ENCODE measurements around the gene BASP1. TPM values are rescaled to one million over a fixed set of nuclear protein-coding genes. Genes with fewer than 3 reads are reported as not detected.
"Not testable (repeated sequence)": the region's sequence is repeated elsewhere in the genome, so short reads cannot be mapped to it uniquely, and the experiment has no call there.

The BASP1 gene
- total RNA-seq, 1 experiment from 2014 or later: 0.34 TPM

GRCh38 chr5:17306726-17307091 is 89.3 kb downstream of the BASP1 start:
- no peaks in the 10 kb centered on the region for H3K4me1 ChIP-seq (ENCODE audit: control insufficient read depth in 1 of 2, insufficient read depth in 2 of 2, low read length in 2 of 2)
- no peaks in the 10 kb centered on the region for H3K79me2 ChIP-seq (ENCODE audit: insufficient read depth, low read length)
- DNase-seq (ENCODE audit: low read depth, low spot score): no peak
- no peak overlapping the region for H2AFZ ChIP-seq (ENCODE audit: low read depth, low read length, poor library complexity, severe bottlenecking)
- intact Hi-C loops (cut with micrococcal nuclease): no loop called here
- POLR2A ChIA-PET: no interaction called here
- no peak overlapping the region for H3K27ac ChIP-seq (ENCODE audit: low read depth, low read length)
- no peaks in the 10 kb centered on the region for H3K9me2 ChIP-seq (ENCODE audit: insufficient read depth)
- H3K4me2 ChIP-seq (ENCODE audit: low read length): no peak overlapping the region
- no peak for ATAC-seq
- no peaks in the 10 kb centered on the region; a peak in 1 of 4 replicates for H3K9me3 ChIP-seq (ENCODE audit: control insufficient read depth in 1 of 2, insufficient read depth in 1 of 2, low read depth in 1 of 2, low read length in 2 of 2)
- BruUV-seq (replicated peaks): no TSS peak
- H3K9ac ChIP-seq (ENCODE audit: low read length): no peak overlapping the region
- RAD21 ChIA-PET (ENCODE audit: low non-redundant PET in 1 of 2, low total read pairs in 2 of 2, uncharacterized antibody in 2 of 2, unreplicated experiment in 2 of 2): no interaction called here
- no peaks in the 10 kb centered on the region for H4K20me1 ChIP-seq (ENCODE audit: insufficient read depth)
- no peaks in the 10 kb centered on the region for H3K27me3 ChIP-seq (ENCODE audit: insufficient read depth, low read length)
- CTCF ChIA-PET: no interaction called here
- H3K4me3 ChIP-seq (replicated peaks in 1 of 2; ENCODE audit: low read depth in 1 of 2, low read length in 2 of 2): no peak overlapping the region
- TF ChIP-seq ATF3 (IDR thresholded peaks at IDR 0.05) (no peak), CBX3 (IDR thresholded peaks at IDR 0.05; ENCODE audit: low read depth) (no peak), TCF7L2 (IDR thresholded peaks at IDR 0.05; ENCODE audit: borderline replicate concordance, extremely low read depth, insufficient read depth, insufficient read length) (no peak), EGR1 (IDR thresholded peaks at IDR 0.05; ENCODE audit: low read depth) (no peak), CTCF (IDR thresholded peaks at IDR 0.05 in 2 of 3, conservative IDR thresholded peaks at IDR 0.05 in 1 of 3; ENCODE audit: borderline replicate concordance in 1 of 3, insufficient read depth in 1 of 3, low read depth in 2 of 3, low read length in 2 of 3) (no peak), MAX (IDR thresholded peaks at IDR 0.05) (no peak), SRF (IDR thresholded peaks at IDR 0.05; ENCODE audit: low read depth) (no peak), EZH2 (IDR thresholded peaks at IDR 0.05) (no peak), CEBPB (IDR thresholded peaks at IDR 0.05; ENCODE audit: low read depth) (no peak), RAD21 (IDR thresholded peaks at IDR 0.05; ENCODE audit: low read depth) (no peak), JUND (IDR thresholded peaks at IDR 0.05) (no peak), ELF1 (IDR thresholded peaks at IDR 0.05; ENCODE audit: borderline replicate concordance, low read depth) (no peak)
- no peaks in the 10 kb centered on the region for H3K36me3 ChIP-seq (ENCODE audit: control insufficient read depth in 1 of 2, insufficient read depth in 2 of 2, low read length in 2 of 2)

- H3K4me1 ChIP-seq (ENCODE audit: control insufficient read depth in 1 of 2, insufficient read depth in 2 of 2, low read length in 2 of 2); DNase-seq (ENCODE audit: low read depth, low spot score); H3K9me3 ChIP-seq (ENCODE audit: control insufficient read depth in 1 of 2, insufficient read depth in 1 of 2, low read depth in 1 of 2, low read length in 2 of 2); CTCF ChIA-PET; H3K9ac ChIP-seq (ENCODE audit: low read length); POLR2A ChIA-PET; H3K27me3 ChIP-seq (ENCODE audit: insufficient read depth, low read length); RAD21 ChIA-PET (ENCODE audit: low non-redundant PET in 1 of 2, low total read pairs in 2 of 2, uncharacterized antibody in 2 of 2, unreplicated experiment in 2 of 2); ATAC-seq; H2AFZ ChIP-seq (ENCODE audit: low read depth, low read length, poor library complexity, severe bottlenecking); H3K9me2 ChIP-seq (ENCODE audit: insufficient read depth); H3K79me2 ChIP-seq (ENCODE audit: insufficient read depth, low read length); H3K4me2 ChIP-seq (ENCODE audit: low read length); H3K36me3 ChIP-seq (ENCODE audit: control insufficient read depth in 1 of 2, insufficient read depth in 2 of 2, low read length in 2 of 2); H3K4me3 ChIP-seq (replicated peaks in 1 of 2; ENCODE audit: low read depth in 1 of 2, low read length in 2 of 2); H4K20me1 ChIP-seq (ENCODE audit: insufficient read depth); H3K27ac ChIP-seq (ENCODE audit: low read depth, low read length); BruUV-seq (replicated peaks); intact Hi-C loops (cut with micrococcal nuclease): not testable (repeated sequence)
These were observed 90.0 kb downstream of the BASP1 start for GRCh38 chr5:17307440-17307839.
